ENCODE results near the gene TMPRSS15. TPM values are rescaled to one million over a fixed set of nuclear protein-coding genes. Genes with fewer than 3 reads are reported as not detected.
A peak's percentile ranks its signal among the peaks of the same experiment; 100 is the strongest.

Gene TMPRSS15
- total RNA-seq, 1 experiment from 2014 or later = 0.23 TPM

DNA sequence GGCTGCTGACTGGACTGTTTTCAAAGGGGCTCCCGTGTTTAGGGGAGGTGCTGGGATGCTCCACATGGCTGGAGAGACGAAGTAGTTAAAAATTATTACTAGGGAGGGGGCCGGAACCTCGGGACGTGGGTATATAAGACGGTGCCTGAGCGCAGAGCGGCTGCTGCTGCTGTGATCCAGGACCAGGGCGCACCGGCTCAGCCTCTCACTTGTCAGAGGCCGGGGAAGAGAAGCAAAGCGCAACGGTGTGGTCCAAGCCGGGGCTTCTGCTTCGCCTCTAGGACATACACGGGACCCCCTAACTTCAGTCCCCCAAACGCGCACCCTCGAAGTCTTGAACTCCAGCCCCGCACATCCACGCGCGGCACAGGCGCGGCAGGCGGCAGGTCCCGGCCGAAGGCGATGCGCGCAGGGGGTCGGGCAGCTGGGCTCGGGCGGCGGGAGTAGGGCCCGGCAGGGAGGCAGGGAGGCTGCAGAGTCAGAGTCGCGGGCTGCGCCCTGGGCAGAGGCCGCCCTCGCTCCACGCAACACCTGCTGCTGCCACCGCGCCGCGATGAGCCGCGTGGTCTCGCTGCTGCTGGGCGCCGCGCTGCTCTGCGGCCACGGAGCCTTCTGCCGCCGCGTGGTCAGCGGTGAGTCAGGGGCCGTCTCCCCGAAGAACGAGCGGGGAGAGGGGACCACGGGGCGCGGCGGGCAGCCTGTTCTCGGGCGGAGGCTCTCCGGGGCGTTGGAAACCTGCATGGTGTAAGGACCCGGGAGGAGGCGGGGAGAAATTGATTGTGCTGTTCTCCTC is 158.7 kb downstream of the TMPRSS15 start, which contains the start of gene CHODL:
Gene CHODL, plus strand, starts transcription at position 163 of the 793 bp plus-strand sequence. Its CDS starts 391 bp downstream, at position 554.
- DNase-seq (ENCODE audit: low read depth) = peak; percentile 5

DNA sequence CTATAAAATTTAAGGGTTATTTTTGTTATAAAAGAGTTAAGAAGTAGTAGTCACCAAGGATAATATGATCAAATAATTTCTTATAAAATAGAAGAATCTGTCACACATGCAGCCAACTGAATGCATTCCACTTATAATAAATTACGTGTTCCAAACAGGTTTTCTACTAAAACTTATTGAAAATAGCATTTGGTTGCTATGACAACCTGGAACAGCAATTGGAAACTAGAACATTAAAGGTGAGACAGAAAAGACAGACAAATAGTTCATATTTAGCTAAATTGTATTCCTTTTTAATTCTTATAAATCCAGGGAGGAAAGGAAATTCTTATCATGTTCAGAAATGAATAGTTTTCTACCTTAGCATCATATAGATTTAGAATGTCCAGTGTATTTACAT is 168.0 kb downstream of the TMPRSS15 start:
- no peak for DNase-seq (ENCODE audit: low read depth)

DNA sequence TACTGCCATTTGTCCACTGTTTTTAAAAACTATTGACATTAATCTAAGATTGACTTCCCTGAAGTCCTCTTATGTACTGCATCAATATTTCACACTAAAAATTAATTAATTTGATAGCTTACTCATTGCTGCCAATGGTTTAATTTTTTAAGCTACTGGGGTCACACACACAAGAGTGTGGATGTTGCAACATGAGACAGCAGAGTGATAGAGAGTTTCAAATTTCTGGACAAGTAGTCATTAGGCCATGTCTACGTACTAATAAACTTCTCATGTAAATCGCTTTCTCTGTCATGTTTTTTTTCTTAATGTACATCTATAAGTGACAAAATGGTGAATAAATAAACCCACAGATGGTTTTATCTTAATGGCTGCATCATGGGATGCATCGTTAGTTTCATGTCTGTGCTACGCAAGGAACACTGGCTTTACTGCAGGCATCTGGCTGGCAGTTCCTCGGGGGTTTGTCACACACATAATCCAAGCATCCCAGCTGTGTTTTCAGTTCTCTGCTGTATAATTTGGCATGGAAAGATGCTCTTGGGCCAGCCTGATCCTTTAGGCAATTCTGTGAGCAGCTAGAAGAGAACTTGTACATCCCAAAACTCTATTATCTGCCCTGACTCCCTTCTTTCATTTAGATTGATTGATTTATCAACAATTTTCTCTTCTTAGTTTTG is 175.4 kb downstream of the TMPRSS15 start:
- DNase-seq (ENCODE audit: low read depth) = no peak

DNA sequence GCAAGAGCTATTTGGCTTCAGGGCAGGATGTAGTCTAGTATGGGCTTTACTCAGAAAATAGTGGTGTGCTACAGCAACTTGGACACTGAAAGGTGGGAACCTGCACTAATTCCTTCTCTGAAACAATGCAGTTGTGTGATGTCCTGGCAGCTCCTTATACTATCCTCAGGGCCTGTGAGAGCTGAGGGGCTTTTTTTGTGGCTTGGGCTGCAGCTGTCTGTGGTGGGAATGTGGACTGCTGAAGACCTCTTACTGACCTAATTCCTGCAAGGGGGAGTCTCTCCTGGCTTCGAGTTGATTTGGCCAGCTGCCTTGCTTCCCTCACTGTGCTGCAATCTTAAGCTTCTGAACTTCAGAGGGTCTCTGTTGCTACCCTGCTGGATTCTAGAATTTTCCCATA is 181.2 kb downstream of the TMPRSS15 start:
- DNase-seq (ENCODE audit: low read depth) = no peak

DNA sequence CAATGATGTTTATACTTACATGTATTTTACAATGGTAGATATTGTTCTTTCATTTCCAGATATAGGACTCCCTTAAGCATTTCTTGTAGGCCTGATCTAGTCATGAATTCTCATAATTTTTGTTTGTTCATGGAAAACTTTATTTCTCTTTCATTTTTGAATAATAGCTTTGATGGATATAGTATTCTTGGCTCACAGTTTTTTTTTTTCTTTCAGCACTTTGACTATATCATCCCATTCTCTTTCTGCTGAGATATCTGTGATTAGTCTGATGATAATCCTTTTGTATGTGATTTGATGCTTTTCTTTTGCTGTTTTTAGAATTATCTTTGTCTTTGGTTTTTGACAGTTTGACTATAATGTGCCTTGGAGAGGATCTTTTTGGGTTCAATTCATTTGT is 183.1 kb downstream of the TMPRSS15 start:
- DNase-seq (ENCODE audit: low read depth) = no peak

Other genes with a start within 250 kb of the TMPRSS15 start
- gene CHODL, start 159.0 kb downstream of the TMPRSS15 start, total RNA-seq (2014; rRNA removed; shearing (Covaris generic)) = 0.29 TPM in 1 of 2 replicates, not detected in the other

Measured in Daoy (cell line).